Skin of body (tissue), 3 donors: ENCODE measurements around the gene WNK1. TPM values are rescaled to one million over a fixed set of nuclear protein-coding genes. Genes with fewer than 3 reads are reported as not detected.

Experiments used
- DNase-seq: peaks from one replicate; lab custom pipeline; 2025; lab: John Stamatoyannopoulos, UW
- small RNA-seq: library from RNA; depleted of rRNA; stranded (forward); fragments of <200 nt; gene quantifications from one replicate; pipeline ENCODE3, GENCODE V24; 2014; ENCODE audit warnings: low replicate concordance
- total RNA-seq: library from RNA; depleted of rRNA; stranded (reverse); fragments of >200 nt; gene quantifications from one replicate; pipeline ENCODE4 v1.2.3, GENCODE V29; 2014

Gene WNK1
- total RNA-seq, 1 donor from 2014 or later, result 128 TPM

DNA sequence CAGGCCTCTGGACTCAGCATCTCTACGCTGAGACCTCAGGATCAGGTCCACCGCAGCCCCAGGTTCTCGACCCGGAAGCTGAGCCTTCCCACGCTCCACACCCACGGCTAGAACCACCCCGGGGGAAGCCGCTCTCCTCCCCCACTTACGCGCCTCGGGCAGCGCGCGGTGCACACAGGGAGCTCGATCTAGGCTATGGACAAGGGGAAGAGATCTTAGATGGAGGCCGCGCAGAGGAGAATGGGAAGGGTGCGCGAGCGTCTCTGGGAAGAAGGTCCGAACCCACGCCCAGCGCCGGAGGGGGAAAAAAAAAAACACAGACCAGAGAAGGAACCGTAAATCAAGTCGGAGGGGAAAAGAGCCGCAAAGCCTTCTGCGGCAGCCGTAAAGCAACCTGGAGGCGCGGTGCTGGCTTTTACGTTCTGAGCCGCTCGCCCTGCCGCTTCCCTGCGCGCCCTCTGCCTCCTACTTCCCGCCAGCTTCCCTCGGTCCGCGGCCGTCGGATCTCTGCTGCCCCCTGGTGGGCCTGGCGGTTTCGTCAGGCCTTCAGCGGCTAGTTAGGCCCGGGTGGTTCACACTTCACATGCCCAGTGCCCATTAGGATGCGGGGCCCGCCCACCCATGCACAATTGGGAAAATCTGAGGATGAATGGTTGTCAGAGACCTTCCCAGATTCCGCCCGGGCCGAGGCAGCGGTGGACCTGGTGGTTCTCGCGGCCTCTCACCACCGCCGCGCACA, 197.2 kb downstream of the WNK1 start, which contains the start of gene RAD52:
RAD52 (minus strand) TSS at position 242 of the 739 bp plus-strand sequence. CDS start 16,636 bp downstream, outside the sequence.
- DNase-seq, result peak; percentile 98

DNA sequence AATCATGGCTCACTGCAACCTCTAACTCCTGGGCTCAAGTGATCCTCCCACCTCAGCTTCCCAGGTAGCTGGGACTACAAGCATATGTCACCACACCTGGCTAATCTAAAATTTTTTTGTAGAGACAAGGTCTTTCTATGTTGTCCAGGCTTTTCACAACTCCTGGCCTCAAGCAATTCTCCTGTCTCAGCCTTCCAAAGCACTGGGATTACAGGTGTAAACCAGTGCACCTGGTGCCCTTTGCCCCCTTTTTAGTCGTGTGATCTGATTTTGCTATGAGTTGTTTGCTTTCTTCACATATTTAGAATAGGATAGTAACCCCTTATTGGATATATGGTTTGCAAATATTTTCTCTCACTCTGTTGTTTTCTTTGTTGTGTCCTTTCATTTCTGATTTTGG, 198.8 kb downstream of the WNK1 start:
- DNase-seq, result no peak

DNA sequence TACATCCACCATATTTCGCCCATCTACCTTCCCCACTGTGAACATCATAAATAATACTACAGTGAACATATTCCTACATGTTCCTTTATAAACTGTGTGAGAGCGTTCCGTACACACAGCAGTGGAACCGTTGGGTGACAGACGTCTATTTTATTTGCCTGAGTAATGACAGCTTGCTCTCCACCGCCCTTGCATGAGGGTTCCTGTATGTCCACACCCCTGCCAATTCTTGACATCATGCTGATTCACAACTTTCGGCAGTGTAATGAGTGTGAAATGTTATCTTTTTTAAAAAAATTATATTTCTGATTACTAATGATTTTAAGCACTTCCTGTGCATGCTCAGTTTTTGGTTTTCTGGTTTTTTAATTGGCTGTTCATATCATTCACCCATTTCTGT, 201.4 kb downstream of the WNK1 start:
- no peak for DNase-seq

DNA sequence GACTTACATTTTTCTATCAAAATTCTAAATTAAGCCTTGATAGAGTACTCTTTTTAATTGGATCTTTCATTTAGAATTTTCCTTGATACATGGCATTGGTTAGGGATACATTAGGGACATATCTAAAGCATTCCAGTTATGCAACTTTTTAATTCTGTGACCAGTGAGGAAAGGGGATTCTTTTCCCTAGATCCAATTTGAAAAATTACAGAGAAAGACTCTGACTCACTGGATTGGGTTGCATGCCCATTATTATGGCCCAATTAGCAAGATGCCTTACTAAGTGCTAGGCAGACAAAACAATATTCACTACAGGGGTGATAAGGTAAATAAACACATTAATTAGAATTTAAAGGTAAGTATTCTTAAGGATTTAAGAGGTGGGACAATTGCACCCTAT, 202.4 kb downstream of the WNK1 start:
- no peak for DNase-seq

DNA sequence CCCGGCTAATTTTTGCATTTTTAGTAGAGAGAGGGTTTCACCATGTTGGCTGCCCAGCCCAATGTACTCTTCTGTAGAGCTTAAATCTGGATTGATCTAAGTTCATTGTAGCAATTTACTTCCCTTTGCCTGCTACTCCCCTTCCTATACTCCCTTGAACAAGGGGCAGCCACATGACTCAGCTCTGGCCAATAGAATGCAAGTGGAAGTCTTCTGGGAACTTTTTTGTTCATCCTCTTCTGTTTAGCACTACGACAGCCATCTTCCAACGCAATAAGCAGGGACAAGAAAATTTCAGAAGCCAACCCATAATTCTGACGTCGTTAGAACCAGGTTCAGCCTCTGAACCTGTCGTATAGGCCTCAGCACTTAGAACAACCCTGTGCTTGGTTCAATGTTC, 203.6 kb downstream of the WNK1 start:
- DNase-seq, result no peak

DNA sequence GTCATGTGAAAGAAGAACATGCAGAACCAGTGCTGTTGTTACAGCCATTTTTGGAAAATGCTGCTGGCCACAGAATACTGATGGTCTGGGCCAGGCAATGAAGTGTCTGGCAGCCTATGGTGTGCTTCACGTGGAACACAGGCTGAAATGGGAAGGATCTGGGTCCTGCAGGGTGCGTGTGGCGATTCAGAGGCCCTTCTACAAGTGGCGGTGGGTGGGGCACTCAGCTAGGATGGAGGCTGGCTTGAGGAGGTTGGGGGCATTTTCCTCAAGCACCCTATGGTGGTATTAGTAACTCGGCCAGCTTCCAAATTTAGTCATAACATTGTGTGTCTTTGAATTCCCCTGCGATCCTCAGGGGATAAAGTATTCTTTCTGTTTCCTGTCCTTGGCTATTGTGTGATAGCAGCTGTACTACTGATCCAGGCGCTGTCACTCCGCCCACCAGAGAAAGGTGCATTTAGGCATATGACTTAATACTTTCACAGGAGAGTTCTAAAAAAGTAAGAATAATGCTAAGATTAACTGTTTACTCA, 206.3 kb downstream of the WNK1 start:
- DNase-seq, result no peak

Small RNAs within 50 kb of the gene (small RNA-seq; reads per million reads assigned to genes)
- not detected for gene RNU4ATAC16P

Other genes with a start within 250 kb of the WNK1 start
- gene NINJ2, start 89.1 kb upstream of the WNK1 start, total RNA-seq, result 2.3 TPM
- 23.7 TPM for gene RAD52, start 197.1 kb downstream of the WNK1 start, total RNA-seq
- gene ERC1, start 238.6 kb downstream of the WNK1 start, total RNA-seq, result 40.1 TPM